ENCODE data around the gene RABGAP1L. TPM values are rescaled to one million over a fixed set of nuclear protein-coding genes. Genes with fewer than 3 reads are reported as not detected.
"Not testable (repeated sequence)": the region's sequence is repeated elsewhere in the genome, so short reads cannot be mapped to it uniquely, and the experiment has no call there.

Gene RABGAP1L
- polyA plus RNA-seq, 1 donor from 2014 or later: 88.6 TPM

- Mint-ChIP-seq H3K9me3 (peaks cover 0 to 13% (median 3%) of the 10 kb centered on the region in 3 donors), H3K4me3 (no peak overlapping the region), H3K4me1 (peaks cover 2 to 4% (median 3%) of the 10 kb centered on the region in 3 donors), H3K27ac (no peak overlapping the region), H3K27me3 (no peaks in the 10 kb centered on the region), H3K36me3 (peaks cover 22% of the 10 kb centered on the region)
These were observed 142.2 kb downstream of the RABGAP1L start for GRCh38 chr1:174301295-174302077.

- peaks cover 4 to 21% (median 5%) of the 10 kb centered on the region in 3 donors for H3K9me3 Mint-ChIP-seq
- H3K4me3 Mint-ChIP-seq: peak overlapping the region in 1 of 4 donors; percentile 30
- no peak overlapping the region for H3K27ac Mint-ChIP-seq
- H3K36me3 Mint-ChIP-seq: peaks cover 46% of the 10 kb centered on the region
- H3K4me1 Mint-ChIP-seq: peaks cover 9 to 14% (median 13%) of the 10 kb centered on the region in 3 donors
- no peaks in the 10 kb centered on the region for H3K27me3 Mint-ChIP-seq
These were observed 149.3 kb downstream of the RABGAP1L start for GRCh38 chr1:174308604-174309003.

GRCh38 chr1:174309490-174309889 lies 150.2 kb downstream of the RABGAP1L start:
- H3K27me3 Mint-ChIP-seq: no peaks in the 10 kb centered on the region
- H3K36me3 Mint-ChIP-seq: peaks cover 49% of the 10 kb centered on the region
- H3K9me3 Mint-ChIP-seq: peaks cover 5 to 28% (median 9%) of the 10 kb centered on the region in 3 donors

GRCh38 chr1:174314433-174314832 lies 155.1 kb downstream of the RABGAP1L start:
- Mint-ChIP-seq H3K9me3 (peaks cover 11 to 26% (median 13%) of the 10 kb centered on the region in 3 donors), H3K36me3 (peaks cover 50% of the 10 kb centered on the region), H3K4me3 (peak overlapping the region in 3 of 4 donors; percentile 15 to 90 (median 87)), H3K4me1 (peaks cover 22 to 29% (median 27%) of the 10 kb centered on the region in 3 donors), H3K27ac (peak overlapping the region in 2 of 3 donors; percentile 30 to 61), H3K27me3 (no peaks in the 10 kb centered on the region)

More at GRCh38 chr1:174309490-174309889, 150.2 kb downstream of the RABGAP1L start:
- H3K27ac Mint-ChIP-seq: no peak overlapping the region
- no peak overlapping the region for H3K4me3 Mint-ChIP-seq
- H3K4me1 Mint-ChIP-seq: peaks cover 17 to 23% (median 18%) of the 10 kb centered on the region in 3 donors

- no peaks in the 10 kb centered on the region for H3K27me3 Mint-ChIP-seq
- H3K27ac Mint-ChIP-seq: peak overlapping the region in 1 of 3 donors; percentile 53
- H3K9me3 Mint-ChIP-seq: peaks cover 14 to 35% (median 19%) of the 10 kb centered on the region in 3 donors
- no peak overlapping the region for H3K4me3 Mint-ChIP-seq
- H3K36me3 Mint-ChIP-seq: peaks cover 51% of the 10 kb centered on the region
- peaks cover 19 to 30% (median 28%) of the 10 kb centered on the region in 3 donors for H3K4me1 Mint-ChIP-seq
These were observed 155.9 kb downstream of the RABGAP1L start for GRCh38 chr1:174315239-174315638.

GRCh38 chr1:174320897-174321296 lies 161.6 kb downstream of the RABGAP1L start:
- not testable (repeated sequence) for H3K4me3 Mint-ChIP-seq, H3K27ac Mint-ChIP-seq, H3K27me3 Mint-ChIP-seq
- Mint-ChIP-seq H3K9me3 (peaks cover 16 to 46% (median 20%) of the 10 kb centered on the region in 3 donors), H3K36me3 (peaks cover 34% of the 10 kb centered on the region), H3K4me1 (peaks cover 19 to 29% (median 26%) of the 10 kb centered on the region in 3 donors)

GRCh38 chr1:174322202-174322862 lies 163.0 kb downstream of the RABGAP1L start:
- peaks cover 16 to 55% (median 22%) of the 10 kb centered on the region in 3 donors for H3K9me3 Mint-ChIP-seq
- H3K27ac Mint-ChIP-seq: no peak overlapping the region
- H3K27me3 Mint-ChIP-seq: no peaks in the 10 kb centered on the region
- H3K4me3 Mint-ChIP-seq: peak overlapping the region in 2 of 4 donors; percentile 38 to 45
- peaks cover 18 to 26% (median 26%) of the 10 kb centered on the region in 3 donors for H3K4me1 Mint-ChIP-seq
- H3K36me3 Mint-ChIP-seq: peaks cover 28% of the 10 kb centered on the region

GRCh38 chr1:174324493-174324892 lies 165.2 kb downstream of the RABGAP1L start:
- Mint-ChIP-seq H3K27me3 (no peaks in the 10 kb centered on the region), H3K27ac (peak overlapping the region in 1 of 3 donors; percentile 21), H3K9me3 (peaks cover 12 to 51% (median 21%) of the 10 kb centered on the region in 3 donors), H3K4me1 (peaks cover 18 to 20% (median 19%) of the 10 kb centered on the region in 3 donors), H3K4me3 (peak overlapping the region in 2 of 4 donors; percentile 49 to 75), H3K36me3 (peaks cover 17% of the 10 kb centered on the region)

GRCh38 chr1:174324939-174325338 lies 165.6 kb downstream of the RABGAP1L start:
- H3K4me3 Mint-ChIP-seq: peak overlapping the region in 2 of 4 donors; percentile 49 to 85
- peak overlapping the region in 1 of 3 donors; percentile 21 for H3K27ac Mint-ChIP-seq
- H3K9me3 Mint-ChIP-seq: peaks cover 9 to 46% (median 18%) of the 10 kb centered on the region in 3 donors

GRCh38 chr1:174326278-174326677 lies 167.0 kb downstream of the RABGAP1L start:
- Mint-ChIP-seq H3K4me1 (peaks cover 21 to 23% (median 22%) of the 10 kb centered on the region in 3 donors), H3K9me3 (peaks cover 2 to 33% (median 11%) of the 10 kb centered on the region in 3 donors), H3K36me3 (peaks cover 12% of the 10 kb centered on the region), H3K27me3 (no peaks in the 10 kb centered on the region), H3K4me3 (peak overlapping the region in 1 of 4 donors; percentile 41), H3K27ac (peak overlapping the region in 2 of 3 donors; percentile 39 to 73)

More at GRCh38 chr1:174324939-174325338, 165.6 kb downstream of the RABGAP1L start:
- peaks cover 15% of the 10 kb centered on the region for H3K36me3 Mint-ChIP-seq
- H3K27me3 Mint-ChIP-seq: no peaks in the 10 kb centered on the region
- H3K4me1 Mint-ChIP-seq: peaks cover 17 to 19% (median 18%) of the 10 kb centered on the region in 3 donors

GRCh38 chr1:174333437-174333836 lies 174.1 kb downstream of the RABGAP1L start:
- Mint-ChIP-seq H3K27ac (peak overlapping the region in 1 of 3 donors; percentile 40), H3K4me3 (no peak overlapping the region), H3K36me3 (peaks cover 4% of the 10 kb centered on the region), H3K4me1 (peaks cover 16 to 27% (median 17%) of the 10 kb centered on the region in 3 donors), H3K27me3 (no peaks in the 10 kb centered on the region), H3K9me3 (no peaks in the 10 kb centered on the region)

- H3K36me3 Mint-ChIP-seq: peaks cover 10% of the 10 kb centered on the region
- H3K9me3 Mint-ChIP-seq: peaks cover 0 to 5% (median 3%) of the 10 kb centered on the region in 3 donors
- peak overlapping the region in 1 of 3 donors; percentile 27 for H3K27ac Mint-ChIP-seq
- peaks cover 8 to 22% (median 16%) of the 10 kb centered on the region in 3 donors for H3K4me1 Mint-ChIP-seq
- H3K4me3 Mint-ChIP-seq: no peak overlapping the region
- H3K27me3 Mint-ChIP-seq: no peaks in the 10 kb centered on the region
These were observed 177.8 kb downstream of the RABGAP1L start for GRCh38 chr1:174337000-174337681.

- Mint-ChIP-seq H3K4me3 (peak overlapping the region in 1 of 4 donors; percentile 53), H3K4me1 (peaks cover 8 to 24% (median 20%) of the 10 kb centered on the region in 3 donors)
- not testable (repeated sequence) for H3K27ac Mint-ChIP-seq, H3K36me3 Mint-ChIP-seq, H3K9me3 Mint-ChIP-seq, H3K27me3 Mint-ChIP-seq
These were observed 181.1 kb downstream of the RABGAP1L start for GRCh38 chr1:174340404-174340803.

GRCh38 chr1:174344162-174344561 lies 184.8 kb downstream of the RABGAP1L start:
- Mint-ChIP-seq H3K36me3 (peaks cover 15% of the 10 kb centered on the region), H3K27ac (peak overlapping the region in 1 of 3 donors; percentile 2), H3K27me3 (no peaks in the 10 kb centered on the region), H3K4me1 (peaks cover 11 to 29% (median 20%) of the 10 kb centered on the region in 3 donors), H3K4me3 (peak overlapping the region in 1 of 4 donors; percentile 65), H3K9me3 (peaks cover 5 to 15% (median 7%) of the 10 kb centered on the region in 3 donors)

Measured in IgD-negative memory B cell (primary cell).